Activated gamma-delta T cell (primary cell): ENCODE measurements around the gene IPMK.

Source experiments
- DNase-seq: peaks from one replicate; lab custom pipeline; 2025; lab: John Stamatoyannopoulos, UW

Gene IPMK

GRCh38 chr10:58153751-58154150 lies 113.9 kb downstream of the IPMK start:
- DNase-seq: no peak

- DNase-seq: no peak
These were observed 114.9 kb downstream of the IPMK start for GRCh38 chr10:58152673-58153263.

- no peak for DNase-seq
These were observed 117.4 kb downstream of the IPMK start for GRCh38 chr10:58150290-58150689.

GRCh38 chr10:58143944-58144343 lies 123.8 kb downstream of the IPMK start:
- no peak for DNase-seq
